Neuronal stem cell (in vitro differentiated cells): Measurements from ENCODE around the gene TBC1D10B.
A peak's percentile ranks its signal among the peaks of the same experiment; 100 is the strongest.
"Not testable (repeated sequence)": the region's sequence is repeated elsewhere in the genome, so short reads cannot be mapped to it uniquely, and the experiment has no call there.

Source experiments
- DNase-seq: peaks from one replicate; pipeline ENCODE4 v3.0.0-alpha.2; 2013; ENCODE audit warnings: low spot score
- H2AFZ ChIP-seq: one replicate; pipeline ENCODE4 v1.6.1; 2013; ENCODE audit warnings: mild to moderate bottlenecking, low read length, inconsistent platforms
- H2AK5ac ChIP-seq: 2 replicates; pipeline ENCODE4 v1.6.1; 2013; ENCODE audit warnings: low read depth, mild to moderate bottlenecking, inconsistent platforms, low read length, moderate library complexity, mixed read lengths
- H2BK120ac ChIP-seq: 2 replicates; pipeline ENCODE4 v1.6.1; 2013; ENCODE audit warnings: low read depth, mild to moderate bottlenecking, inconsistent platforms, low read length, moderate library complexity, mixed read lengths
- H2BK12ac ChIP-seq: one replicate; pipeline ENCODE4 v1.6.1; 2013; ENCODE audit warnings: low read length, inconsistent platforms
- H2BK15ac ChIP-seq: 2 replicates; pipeline ENCODE4 v1.6.1; 2013; ENCODE audit warnings: mild to moderate bottlenecking, low read length, inconsistent platforms, mixed read lengths
- H2BK5ac ChIP-seq: one replicate; pipeline ENCODE4 v1.6.1; 2013; ENCODE audit warnings: inconsistent platforms, mild to moderate bottlenecking, low read length, moderate library complexity
- H3K14ac ChIP-seq: one replicate; pipeline ENCODE4 v1.6.1; 2013; ENCODE audit warnings: low read length, inconsistent platforms
- H3K18ac ChIP-seq: 2 replicates; pipeline ENCODE4 v1.6.1; 2013; ENCODE audit warnings: low read length, inconsistent platforms
- H3K23ac ChIP-seq: 2 replicates; pipeline ENCODE4 v1.6.1; 2013; ENCODE audit warnings: low read depth, mild to moderate bottlenecking, mixed read lengths, low read length, inconsistent platforms; ENCODE audit not compliant: poor library complexity
- H3K27ac ChIP-seq: replicated peaks from 3 replicates; pipeline ENCODE4 v1.5.1; 2013; ENCODE audit warnings: low read length, inconsistent platforms
- H3K27me3 ChIP-seq, 3 experiments: 2 replicates each; pipeline ENCODE4 v1.6.1; 2013; ENCODE audit warnings: low read length in 3 of 3, mild to moderate bottlenecking in 2 of 3, inconsistent platforms in 1 of 3, low read depth in 1 of 3, mixed read lengths in 1 of 3, moderate library complexity in 1 of 3; ENCODE audit not compliant: control insufficient read depth in 3 of 3, insufficient read depth in 3 of 3
- H3K36me3 ChIP-seq, 2 donors: replicated peaks in 1 of 2; 2 replicates each; pipeline ENCODE4 v1.6.1; 2013; ENCODE audit warnings: low read length in 2 of 2; ENCODE audit not compliant: control insufficient read depth in 2 of 2, insufficient read depth in 2 of 2
- H3K4ac ChIP-seq: 2 replicates; pipeline ENCODE4 v1.6.1; 2013; ENCODE audit warnings: inconsistent platforms, mild to moderate bottlenecking, low read length, moderate library complexity
- H3K4me1 ChIP-seq, 2 donors: 1 replicate in 1 of 2; 2 replicates in 1 of 2; pipeline ENCODE4 v1.6.1; 2013; ENCODE audit warnings: low read length in 2 of 2, low read depth in 1 of 2; ENCODE audit not compliant: control insufficient read depth in 2 of 2, insufficient read depth in 1 of 2
- H3K4me2 ChIP-seq: one replicate; pipeline ENCODE4 v1.6.1; 2013; ENCODE audit warnings: mild to moderate bottlenecking, low read length, inconsistent platforms; ENCODE audit not compliant: insufficient read depth, poor library complexity, severe bottlenecking
- H3K4me3 ChIP-seq, 2 donors: 2 replicates each; pipeline ENCODE4 v1.5.1; 2013; ENCODE audit warnings: low read length in 2 of 2, mild to moderate bottlenecking in 2 of 2, inconsistent platforms in 1 of 2, moderate library complexity in 1 of 2
- H3K79me1 ChIP-seq: one replicate; pipeline ENCODE4 v1.6.1; 2013; ENCODE audit warnings: low read depth, mild to moderate bottlenecking, inconsistent platforms, low read length, moderate library complexity
- H3K9ac ChIP-seq: one replicate; pipeline ENCODE4 v1.6.1; 2013; ENCODE audit warnings: mild to moderate bottlenecking, low read depth, low read length, inconsistent platforms; ENCODE audit not compliant: poor library complexity
- H3K9me3 ChIP-seq, 2 donors: replicated peaks in 1 of 2; 2 replicates each; pipeline versions ENCODE3 to v1.6.1; 2013; ENCODE audit warnings: low read length in 2 of 2, mild to moderate bottlenecking in 2 of 2, inconsistent platforms in 1 of 2, low read depth in 1 of 2, mixed read lengths in 1 of 2, moderate library complexity in 1 of 2; ENCODE audit not compliant: control insufficient read depth in 2 of 2, insufficient read depth in 1 of 2
- H4K8ac ChIP-seq: one replicate; pipeline ENCODE4 v1.6.1; 2013; ENCODE audit warnings: low read depth, mild to moderate bottlenecking, inconsistent platforms, low read length, moderate library complexity
- H4K91ac ChIP-seq: one replicate; pipeline ENCODE4 v1.6.1; 2013; ENCODE audit warnings: low read length, low read depth, mild to moderate bottlenecking, inconsistent platforms; ENCODE audit not compliant: poor library complexity
- WGBS, 2 donors: extraction: QIAGEN DNeasy Blood & Tissue Kit; methylation state at CpG; one replicate each; pipeline ENCODE4 v1.1.7; 2013; ENCODE audit warnings: missing lambda C conversion rate in 2 of 2, mixed read lengths in 1 of 2; ENCODE audit not compliant: insufficient read length in 2 of 2, insufficient replicate concordance in 1 of 2; ENCODE audit errors: extremely low coverage in 2 of 2; 5-methylcytosine and 5-hydroxymethylcytosine counted together

Gene TBC1D10B

DNA sequence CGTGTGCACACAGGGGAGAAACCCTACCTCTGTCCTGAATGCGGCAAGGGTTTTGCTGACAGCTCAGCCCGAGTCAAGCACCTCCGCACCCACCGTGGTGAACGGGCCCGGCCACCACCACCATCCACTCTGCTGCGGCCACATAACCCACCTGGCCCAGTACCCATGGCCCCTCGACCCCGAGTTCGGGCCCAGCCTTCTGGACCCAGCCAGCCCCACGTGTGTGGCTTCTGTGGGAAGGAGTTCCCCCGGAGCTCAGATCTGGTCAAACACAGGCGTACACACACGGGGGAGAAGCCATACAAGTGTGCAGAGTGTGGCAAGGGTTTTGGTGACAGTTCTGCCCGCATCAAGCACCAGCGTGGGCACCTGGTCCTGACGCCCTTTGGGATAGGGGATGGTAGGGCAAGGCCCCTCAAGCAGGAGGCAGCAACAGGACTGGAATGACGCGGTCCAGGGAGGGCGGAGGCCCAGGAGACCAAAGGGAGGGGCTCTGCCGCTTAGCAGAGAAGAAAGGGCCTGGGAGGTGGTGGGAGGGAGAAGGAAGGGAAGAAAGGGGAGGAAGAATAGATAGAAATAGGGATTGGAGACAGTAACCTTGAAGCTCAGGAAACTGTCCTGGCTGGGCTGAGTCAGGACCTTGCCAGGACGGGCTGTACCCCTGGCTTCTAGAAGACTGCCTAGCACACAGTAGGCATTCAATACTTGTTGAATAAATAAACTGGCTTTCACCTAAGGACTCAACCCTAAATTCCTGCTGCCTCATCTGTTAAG, 28.6 kb upstream of the TBC1D10B start:
- Histone ChIP-seq H3K4ac (no peak overlapping the region), H3K14ac (peak overlapping the region; percentile 26), H3K27ac (peak overlapping the region; percentile 99), H4K8ac (no peak overlapping the region), H2AFZ (no peak overlapping the region), H3K9me3 (no peaks in the 10 kb centered on the region), H2AK5ac (peak overlapping the region; percentile 68), H3K27me3 (no peaks in the 10 kb centered on the region), H2BK120ac (no peak overlapping the region), H3K23ac (peak overlapping the region; percentile 18), H3K79me1 (peaks cover 15% of the 10 kb centered on the region), H4K91ac (no peak overlapping the region), H3K36me3 (peaks cover 18 to 37% of the 10 kb centered on the region in 2 donors), H3K18ac (peak overlapping the region; percentile 41), H2BK5ac (peak overlapping the region; percentile 93), H2BK15ac (peak overlapping the region; percentile 78), H3K4me1 (peaks cover 17 to 23% of the 10 kb centered on the region in 2 donors), H3K9ac (peak overlapping the region; percentile 72), H2BK12ac (peak overlapping the region; percentile 63), H3K4me2 (no peak overlapping the region), H3K4me3 (no peak overlapping the region)
- no peak for DNase-seq
- no CpG with 5 or more reads among the region's 23 CpGs for WGBS, 2 donors

DNA sequence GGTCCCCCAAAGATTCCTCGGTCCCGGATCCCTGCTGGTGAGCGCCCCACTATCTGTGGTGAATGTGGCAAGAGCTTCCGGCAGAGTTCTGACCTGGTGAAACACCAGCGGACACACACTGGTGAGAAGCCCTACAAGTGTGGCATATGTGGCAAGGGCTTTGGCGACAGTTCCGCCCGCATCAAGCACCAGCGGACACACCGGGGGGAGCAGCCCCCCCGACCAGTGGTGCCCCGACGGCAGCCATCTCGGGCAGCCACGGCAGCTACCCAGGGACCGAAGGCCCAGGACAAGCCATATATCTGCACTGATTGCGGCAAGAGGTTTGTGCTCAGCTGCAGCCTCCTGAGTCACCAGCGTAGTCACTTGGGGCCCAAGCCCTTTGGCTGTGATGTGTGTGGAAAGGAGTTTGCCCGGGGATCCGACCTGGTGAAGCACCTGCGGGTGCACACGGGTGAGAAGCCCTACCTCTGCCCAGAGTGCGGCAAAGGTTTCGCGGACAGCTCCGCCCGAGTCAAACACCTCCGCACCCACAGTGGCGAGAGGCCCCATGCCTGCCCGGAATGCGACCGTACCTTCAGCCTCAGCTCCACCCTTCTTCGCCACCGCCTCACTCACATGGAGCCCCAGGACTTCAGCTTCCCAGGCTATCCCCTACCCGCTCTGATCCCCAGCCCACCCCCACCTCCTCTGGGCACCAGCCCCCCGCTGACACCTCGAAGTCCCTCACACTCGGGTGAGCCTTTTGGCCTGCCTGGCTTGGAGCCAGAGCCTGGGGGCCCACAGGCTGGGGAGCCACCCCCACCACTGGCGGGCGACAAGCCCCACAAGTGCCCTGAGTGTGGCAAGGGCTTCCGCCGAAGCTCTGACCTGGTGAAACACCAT, 27.7 kb upstream of the TBC1D10B start:
- Histone ChIP-seq H2BK12ac (peak overlapping the region; percentile 63), H3K27me3 (no peaks in the 10 kb centered on the region), H3K4me3 (no peak overlapping the region), H3K4me2 (no peak overlapping the region), H2BK120ac (no peak overlapping the region), H3K4me1 (peaks cover 20 to 23% of the 10 kb centered on the region in 2 donors), H2AK5ac (peak overlapping the region; percentile 68), H4K91ac (no peak overlapping the region), H3K18ac (no peak overlapping the region), H3K9ac (peak overlapping the region; percentile 72), H2BK5ac (peak overlapping the region; percentile 93), H2AFZ (no peak overlapping the region), H3K79me1 (peaks cover 15% of the 10 kb centered on the region), H3K9me3 (no peaks in the 10 kb centered on the region), H3K27ac (no peak overlapping the region), H3K14ac (no peak overlapping the region), H2BK15ac (peak overlapping the region; percentile 78), H4K8ac (no peak overlapping the region), H3K23ac (peak overlapping the region; percentile 18), H3K4ac (no peak overlapping the region), H3K36me3 (peaks cover 18 to 37% of the 10 kb centered on the region in 2 donors)
- no peak for DNase-seq
- no CpG with 5 or more reads among the region's 42 CpGs for WGBS, 2 donors

DNA sequence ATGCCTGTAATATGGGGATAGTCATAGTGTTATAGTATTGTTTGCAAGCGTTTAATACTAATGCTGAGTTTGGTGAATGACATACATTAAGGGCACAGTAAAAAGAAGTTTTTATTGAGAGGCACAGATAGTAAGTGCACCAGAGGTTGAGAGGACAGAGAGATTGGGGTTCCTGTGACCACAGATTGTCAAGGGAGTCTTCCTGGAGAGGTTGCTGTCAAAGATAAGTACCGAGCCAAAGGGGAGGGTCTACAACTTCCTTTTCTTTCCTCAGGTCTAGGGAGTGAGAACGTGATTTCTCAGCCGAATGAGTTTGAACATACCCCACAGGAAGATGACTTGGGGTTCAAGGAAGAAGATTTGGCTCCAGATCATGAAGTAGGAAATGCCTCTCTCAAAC, 26.8 kb upstream of the TBC1D10B start:
- no CpG with 5 or more reads among the region's 4 CpGs for WGBS, 2 donors

DNA sequence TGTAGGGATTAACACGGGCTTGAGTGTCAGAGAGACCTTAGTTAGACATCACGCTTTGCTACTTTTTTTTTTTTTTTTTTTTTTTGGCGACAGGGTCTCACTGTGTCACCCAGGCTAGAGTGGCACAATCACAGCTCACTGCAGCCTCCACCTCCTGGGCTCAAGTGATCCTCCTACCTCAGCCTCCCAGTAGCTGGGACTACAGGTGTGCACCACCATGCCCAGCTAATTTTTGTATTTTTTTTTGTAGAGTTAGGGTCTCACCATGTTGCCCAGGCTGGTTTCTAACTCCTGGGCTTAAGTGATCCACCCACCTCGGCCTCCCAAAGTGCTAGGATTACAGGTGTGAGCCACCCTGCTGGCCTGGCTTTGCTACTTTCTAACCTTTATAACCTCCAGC, 26.3 kb upstream of the TBC1D10B start:
- H3K14ac ChIP-seq, H4K8ac ChIP-seq, H3K27me3 ChIP-seq, H2BK15ac ChIP-seq, H3K18ac ChIP-seq, H3K9me3 ChIP-seq, H3K27ac ChIP-seq, H2AK5ac ChIP-seq, DNase-seq, H2BK120ac ChIP-seq, H3K4me2 ChIP-seq, H3K4ac ChIP-seq, H4K91ac ChIP-seq, H2AFZ ChIP-seq, H3K23ac ChIP-seq, H3K9ac ChIP-seq, H2BK5ac ChIP-seq, H2BK12ac ChIP-seq: not testable (repeated sequence)
- Histone ChIP-seq H3K4me1 (peaks cover 20 to 23% of the 10 kb centered on the region in 2 donors), H3K36me3 (peaks cover 18 to 37% of the 10 kb centered on the region in 2 donors), H3K79me1 (peaks cover 15% of the 10 kb centered on the region), H3K4me3 (peak overlapping the region in 1 of 2 donors; percentile 70)
- WGBS, 2 donors: no CpG with 5 or more reads among the region's 4 CpGs

More for the DNA sequence above, 26.8 kb upstream of the TBC1D10B start:
- Histone ChIP-seq H3K4me2 (no peak overlapping the region), H4K8ac (no peak overlapping the region), H2BK120ac (no peak overlapping the region), H2AK5ac (no peak overlapping the region), H2BK12ac (no peak overlapping the region), H2BK5ac (no peak overlapping the region), H3K9ac (no peak overlapping the region), H3K79me1 (peaks cover 15% of the 10 kb centered on the region), H3K9me3 (no peaks in the 10 kb centered on the region), H4K91ac (no peak overlapping the region), H3K14ac (no peak overlapping the region), H3K23ac (no peak overlapping the region), H2BK15ac (no peak overlapping the region), H3K27ac (no peak overlapping the region), H3K4me1 (peaks cover 20 to 23% of the 10 kb centered on the region in 2 donors), H3K36me3 (peaks cover 18 to 37% of the 10 kb centered on the region in 2 donors), H2AFZ (no peak overlapping the region), H3K4me3 (no peak overlapping the region), H3K18ac (no peak overlapping the region), H3K4ac (no peak overlapping the region), H3K27me3 (no peaks in the 10 kb centered on the region)
- DNase-seq: no peak
